ENCODE measurements around the gene AUTS2.
A peak's percentile ranks its signal among the peaks of the same experiment; 100 is the strongest.

The AUTS2 gene

GRCh38 chr7:69591805-69592204 is 6.5 kb upstream of the AUTS2 start:
- no peaks in the 10 kb centered on the region for H3K4me1 ChIP-seq (ENCODE audit: insufficient read depth, low read length)
- H3K27me3 ChIP-seq (ENCODE audit: insufficient read depth, low read length) = peaks cover 52% of the 10 kb centered on the region
- no peak overlapping the region for H3K9ac ChIP-seq (ENCODE audit: low read depth, low read length)
- H3K27ac ChIP-seq (ENCODE audit: low read length) = no peak overlapping the region
- no peak overlapping the region for H3K4me3 ChIP-seq (ENCODE audit: low read length)
- H3K36me3 ChIP-seq (ENCODE audit: insufficient read depth, low read depth, low read length) = no peaks in the 10 kb centered on the region
- no peaks in the 10 kb centered on the region for H3K9me3 ChIP-seq (ENCODE audit: insufficient read depth, low read depth, low read length)

GRCh38 chr7:69593511-69593910 is 4.8 kb upstream of the AUTS2 start:
- Histone ChIP-seq H3K27me3 (ENCODE audit: insufficient read depth, low read length) (peaks cover 61% of the 10 kb centered on the region), H3K9me3 (ENCODE audit: insufficient read depth, low read depth, low read length) (no peaks in the 10 kb centered on the region), H3K4me3 (ENCODE audit: low read length) (no peak overlapping the region), H3K27ac (ENCODE audit: low read length) (no peak overlapping the region), H3K9ac (ENCODE audit: low read depth, low read length) (no peak overlapping the region), H3K4me1 (ENCODE audit: insufficient read depth, low read length) (no peaks in the 10 kb centered on the region), H3K36me3 (ENCODE audit: insufficient read depth, low read depth, low read length) (no peaks in the 10 kb centered on the region)

GRCh38 chr7:69595415-69595814 is 2.9 kb upstream of the AUTS2 start:
- H3K9ac ChIP-seq (ENCODE audit: low read depth, low read length) = no peak overlapping the region
- no peak overlapping the region for H3K27ac ChIP-seq (ENCODE audit: low read length)
- peaks cover 68% of the 10 kb centered on the region for H3K27me3 ChIP-seq (ENCODE audit: insufficient read depth, low read length)
- H3K9me3 ChIP-seq (ENCODE audit: insufficient read depth, low read depth, low read length) = no peaks in the 10 kb centered on the region
- no peaks in the 10 kb centered on the region for H3K36me3 ChIP-seq (ENCODE audit: insufficient read depth, low read depth, low read length)
- peaks cover 2% of the 10 kb centered on the region; the same call in 1 of the 2 replicates for H3K4me1 ChIP-seq (ENCODE audit: insufficient read depth, low read length)
- no peak overlapping the region for H3K4me3 ChIP-seq (ENCODE audit: low read length)

- Histone ChIP-seq H3K36me3 (ENCODE audit: insufficient read depth, low read depth, low read length) (no peaks in the 10 kb centered on the region), H3K27ac (ENCODE audit: low read length) (no peak overlapping the region), H3K27me3 (ENCODE audit: insufficient read depth, low read length) (peaks cover 68% of the 10 kb centered on the region), H3K4me3 (ENCODE audit: low read length) (no peak overlapping the region), H3K9me3 (ENCODE audit: insufficient read depth, low read depth, low read length) (no peaks in the 10 kb centered on the region), H3K9ac (ENCODE audit: low read depth, low read length) (no peak overlapping the region), H3K4me1 (ENCODE audit: insufficient read depth, low read length) (peaks cover 7% of the 10 kb centered on the region; the same call in 1 of the 2 replicates)
These were observed 2.2 kb upstream of the AUTS2 start for GRCh38 chr7:69596056-69596455.

DNA sequence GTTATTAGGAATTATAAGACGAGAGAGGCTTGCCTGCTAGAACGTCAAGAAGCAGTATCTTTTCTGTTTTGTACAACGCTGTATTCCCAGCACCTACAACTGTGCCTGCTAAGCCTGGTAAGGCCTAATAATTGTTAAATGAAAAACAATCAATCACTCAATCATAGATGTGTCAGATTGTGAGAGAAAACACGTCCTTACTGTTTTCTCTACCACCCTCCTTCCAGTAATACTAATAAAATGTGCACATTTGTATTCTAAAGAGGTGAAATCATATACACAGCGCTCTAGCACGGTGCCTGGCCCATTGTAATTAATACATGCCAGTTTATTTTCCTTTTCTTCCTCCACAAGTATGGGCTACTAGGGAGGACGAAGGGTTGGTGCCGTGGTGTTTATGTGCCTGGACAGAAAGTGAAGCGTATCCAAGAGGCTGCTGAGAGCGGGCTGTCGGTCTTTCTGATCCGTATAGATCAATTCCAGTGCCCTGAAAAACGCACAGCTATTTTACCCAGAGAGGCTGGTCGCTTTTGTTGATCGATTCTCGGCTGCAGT is 1.5 kb upstream of the AUTS2 start:
- Histone ChIP-seq H3K4me3 (ENCODE audit: low read length) (peak overlapping the region; percentile 71; the same call in 1 of the 2 replicates), H3K4me1 (ENCODE audit: insufficient read depth, low read length) (peaks cover 11% of the 10 kb centered on the region; the same call in 1 of the 2 replicates), H3K9me3 (ENCODE audit: insufficient read depth, low read depth, low read length) (no peaks in the 10 kb centered on the region), H3K27me3 (ENCODE audit: insufficient read depth, low read length) (peaks cover 70% of the 10 kb centered on the region), H3K27ac (ENCODE audit: low read length) (no peak overlapping the region), H3K9ac (ENCODE audit: low read depth, low read length) (no peak overlapping the region), H3K36me3 (ENCODE audit: insufficient read depth, low read depth, low read length) (no peaks in the 10 kb centered on the region)

- Histone ChIP-seq H3K27me3 (ENCODE audit: insufficient read depth, low read length) (peaks cover 77% of the 10 kb centered on the region), H3K36me3 (ENCODE audit: insufficient read depth, low read depth, low read length) (no peaks in the 10 kb centered on the region), H3K9ac (ENCODE audit: low read depth, low read length) (peak overlapping the region; percentile 67; the same call in 1 of the 2 replicates), H3K4me1 (ENCODE audit: insufficient read depth, low read length) (peaks cover 11% of the 10 kb centered on the region; the same call in 1 of the 2 replicates), H3K9me3 (ENCODE audit: insufficient read depth, low read depth, low read length) (no peaks in the 10 kb centered on the region), H3K27ac (ENCODE audit: low read length) (no peak overlapping the region), H3K4me3 (ENCODE audit: low read length) (peak overlapping the region; percentile 71)
These were observed 798 bp upstream of the AUTS2 start for GRCh38 chr7:69597278-69598076.

- H3K27me3 ChIP-seq (ENCODE audit: insufficient read depth, low read length) = peaks cover 77% of the 10 kb centered on the region
- no peak overlapping the region for H3K27ac ChIP-seq (ENCODE audit: low read length)
- H3K36me3 ChIP-seq (ENCODE audit: insufficient read depth, low read depth, low read length) = no peaks in the 10 kb centered on the region
- H3K4me1 ChIP-seq (ENCODE audit: insufficient read depth, low read length) = peaks cover 11% of the 10 kb centered on the region; the same call in 1 of the 2 replicates
- H3K9ac ChIP-seq (ENCODE audit: low read depth, low read length) = peak overlapping the region; percentile 55; the same call in 1 of the 2 replicates
- no peaks in the 10 kb centered on the region for H3K9me3 ChIP-seq (ENCODE audit: insufficient read depth, low read depth, low read length)
- peak overlapping the region; percentile 83 for H3K4me3 ChIP-seq (ENCODE audit: low read length)
These were observed 411 bp downstream of the AUTS2 start for GRCh38 chr7:69598487-69599285.

DNA sequence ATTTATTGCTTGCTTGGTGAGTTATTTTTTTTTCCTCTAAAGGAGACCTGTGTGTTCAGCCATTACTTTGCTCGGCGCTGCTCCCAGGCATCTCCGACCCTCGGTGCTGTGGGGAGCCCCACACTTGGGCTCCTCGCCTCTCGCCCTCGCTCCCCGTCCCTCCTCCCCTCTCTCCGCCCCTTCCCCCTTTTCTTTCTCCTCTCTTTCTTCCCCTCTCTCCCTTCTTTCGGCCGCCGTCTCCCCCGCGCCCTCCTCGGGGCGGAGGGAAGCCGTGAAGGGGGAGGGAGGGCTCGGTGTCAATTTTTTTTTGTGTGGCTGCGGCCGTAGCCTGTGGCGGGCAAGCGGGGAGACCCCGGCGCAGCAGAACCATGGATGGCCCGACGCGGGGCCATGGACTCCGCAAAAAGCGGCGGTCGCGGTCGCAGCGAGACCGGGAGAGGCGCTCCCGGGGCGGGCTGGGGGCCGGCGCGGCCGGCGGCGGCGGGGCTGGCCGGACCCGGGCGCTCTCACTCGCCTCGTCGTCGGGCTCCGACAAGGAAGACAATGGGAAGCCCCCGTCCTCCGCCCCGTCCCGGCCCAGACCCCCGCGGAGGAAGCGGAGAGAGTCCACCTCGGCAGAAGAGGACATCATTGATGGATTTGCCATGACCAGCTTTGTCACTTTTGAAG is 1.1 kb downstream of the AUTS2 start:
- Histone ChIP-seq H3K9ac (ENCODE audit: low read depth, low read length) (peak overlapping the region; percentile 59; the same call in 1 of the 2 replicates), H3K4me3 (ENCODE audit: low read length) (peak overlapping the region; percentile 83), H3K36me3 (ENCODE audit: insufficient read depth, low read depth, low read length) (no peaks in the 10 kb centered on the region), H3K27ac (ENCODE audit: low read length) (no peak overlapping the region), H3K9me3 (ENCODE audit: insufficient read depth, low read depth, low read length) (no peaks in the 10 kb centered on the region), H3K27me3 (ENCODE audit: insufficient read depth, low read length) (peaks cover 79% of the 10 kb centered on the region), H3K4me1 (ENCODE audit: insufficient read depth, low read length) (peaks cover 11% of the 10 kb centered on the region; the same call in 1 of the 2 replicates)

DNA sequence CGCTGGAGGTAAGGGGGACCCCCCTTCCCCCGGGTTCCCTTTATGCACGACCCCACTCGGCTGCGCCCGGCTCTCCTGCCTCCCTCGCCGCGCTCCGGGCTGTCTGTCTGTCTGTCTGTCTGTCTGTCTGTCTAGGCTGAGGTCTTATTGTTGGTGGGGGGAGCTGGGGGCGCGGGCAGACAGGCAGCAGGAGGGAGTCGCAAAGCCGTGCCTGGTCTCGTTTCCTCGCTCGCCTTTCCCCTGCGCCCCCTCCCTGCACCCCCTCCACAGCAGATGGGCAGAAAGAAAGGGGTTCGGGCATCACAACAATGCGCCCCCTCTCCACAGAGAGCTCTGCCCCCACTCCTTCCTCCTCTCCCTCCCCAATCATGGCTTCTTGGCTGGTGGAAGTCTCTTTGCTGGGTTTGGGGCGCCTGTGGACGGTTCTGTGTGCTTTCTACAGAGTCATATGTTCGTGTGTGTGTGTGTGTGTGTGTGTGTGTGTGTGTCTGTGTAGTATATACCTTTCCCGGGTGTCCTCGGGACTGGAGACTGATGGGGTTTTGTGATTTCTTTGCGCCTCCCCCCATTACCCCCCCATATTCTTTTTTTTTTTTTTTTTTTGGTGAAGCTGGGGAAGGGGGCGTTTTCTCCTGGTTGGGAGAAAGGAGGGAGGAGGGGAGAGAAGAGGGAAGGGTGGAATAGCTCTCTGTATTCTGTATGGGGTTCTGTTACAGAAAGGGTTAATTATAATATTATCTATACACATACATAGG is 1.9 kb downstream of the AUTS2 start:
- peaks cover 80% of the 10 kb centered on the region for H3K27me3 ChIP-seq (ENCODE audit: insufficient read depth, low read length)
- H3K4me3 ChIP-seq (ENCODE audit: low read length) = peak overlapping the region; percentile 83

DNA sequence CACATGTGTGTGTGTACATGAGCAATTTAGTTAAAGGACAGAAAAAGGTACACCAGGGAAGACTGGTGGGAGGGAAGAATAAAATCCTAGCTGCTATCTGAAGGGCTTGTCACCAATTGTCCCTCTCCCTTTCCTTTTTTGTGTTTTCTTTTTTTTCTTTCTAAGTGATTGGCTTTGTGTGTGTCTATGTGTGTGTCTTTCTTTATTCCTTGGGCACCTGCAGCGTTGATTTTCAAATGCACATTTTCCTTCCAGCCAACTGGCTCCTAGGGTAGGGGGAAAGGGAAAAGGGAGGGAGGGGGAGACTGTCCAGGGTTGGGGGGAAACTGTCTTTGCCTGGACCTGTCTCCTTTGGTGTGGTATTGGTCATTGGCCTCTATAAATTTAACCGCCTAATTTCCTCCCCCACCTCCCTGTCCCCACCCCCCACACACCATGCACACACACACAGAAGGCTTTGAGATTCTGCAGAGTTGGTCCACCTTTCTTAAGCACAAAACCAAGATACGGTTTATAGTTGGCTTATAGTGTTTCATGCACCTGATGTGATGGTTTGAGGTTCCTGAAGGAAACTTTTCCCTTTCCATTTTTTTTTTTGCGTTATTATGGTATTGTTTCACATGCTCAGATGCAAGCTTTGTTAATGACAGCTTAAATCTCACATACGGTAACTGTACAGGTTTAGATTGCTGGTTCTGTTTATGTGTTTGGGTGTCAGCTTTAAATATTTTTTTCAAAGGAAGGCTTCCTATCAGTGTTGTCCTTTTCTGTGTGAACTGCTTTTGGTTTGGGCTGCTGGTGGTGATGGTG is 2.6 kb downstream of the AUTS2 start:
- Histone ChIP-seq H3K36me3 (ENCODE audit: insufficient read depth, low read depth, low read length) (no peaks in the 10 kb centered on the region), H3K4me3 (ENCODE audit: low read length) (peak overlapping the region; percentile 83), H3K9me3 (ENCODE audit: insufficient read depth, low read depth, low read length) (no peaks in the 10 kb centered on the region), H3K27me3 (ENCODE audit: insufficient read depth, low read length) (peaks cover 80% of the 10 kb centered on the region), H3K9ac (ENCODE audit: low read depth, low read length) (no peak overlapping the region), H3K4me1 (ENCODE audit: insufficient read depth, low read length) (peaks cover 11% of the 10 kb centered on the region; the same call in 1 of the 2 replicates), H3K27ac (ENCODE audit: low read length) (no peak overlapping the region)

More for the DNA sequence above, 1.9 kb downstream of the AUTS2 start:
- Histone ChIP-seq H3K27ac (ENCODE audit: low read length) (no peak overlapping the region), H3K36me3 (ENCODE audit: insufficient read depth, low read depth, low read length) (no peaks in the 10 kb centered on the region), H3K9ac (ENCODE audit: low read depth, low read length) (peak overlapping the region; percentile 59; the same call in 1 of the 2 replicates), H3K9me3 (ENCODE audit: insufficient read depth, low read depth, low read length) (no peaks in the 10 kb centered on the region), H3K4me1 (ENCODE audit: insufficient read depth, low read length) (peaks cover 11% of the 10 kb centered on the region; the same call in 1 of the 2 replicates)

All from iPS-20b (cell line).